ENCODE measurements around the gene UGT1A8.

Gene UGT1A8

GRCh38 chr2:233819884-233820773 is 202.7 kb downstream of the UGT1A8 start:
- no peak for DNase-seq (ENCODE audit: low spot score)

- DNase-seq (ENCODE audit: low spot score) = no peak
Measured at GRCh38 chr2:233820774-233821105, 203.3 kb downstream of the UGT1A8 start.

- DNase-seq (ENCODE audit: low spot score) = no peak
Measured at GRCh38 chr2:233821196-233821595, 203.8 kb downstream of the UGT1A8 start.

- DNase-seq (ENCODE audit: low spot score) = no peak
Measured at GRCh38 chr2:233821709-233822100, 204.3 kb downstream of the UGT1A8 start.

GRCh38 chr2:233822101-233822771 is 204.8 kb downstream of the UGT1A8 start:
- DNase-seq (ENCODE audit: low spot score) = no peak

All from SW480 (cell line).